Activated CD4-positive, alpha-beta memory T cell treated with anti-CD3 and anti-CD28 coated beads for 36 hours (primary cell): Measurements from ENCODE around the gene RTN4RL2. TPM values are rescaled to one million over a fixed set of nuclear protein-coding genes. Genes with fewer than 3 reads are reported as not detected.
A peak's percentile ranks its signal among the peaks of the same experiment; 100 is the strongest.

Source experiments
- CTCF ChIA-PET: fragments of 350-600 bp; sonication (Branson Sonifier 250); formaldehyde crosslinking; loops from one replicate; lab custom pipeline; 2021; ENCODE audit warnings: antibody characterized with exemption, inconsistent platforms; lab: Charles Lee
- POLR2A ChIA-PET: fragments of 350-600 bp; sonication (Branson Sonifier 250); formaldehyde crosslinking; loops from one replicate; lab custom pipeline; 2021; ENCODE audit warnings: antibody characterized with exemption; lab: Charles Lee
- DNase-seq: peaks from one replicate; pipeline ENCODE4 v3.0.0-alpha.2; 2020
- H3K27ac Mint-ChIP-seq: one replicate; pipeline ENCODE4 v1.8.0; 2021; ENCODE audit warnings: mixed read lengths
- H3K27me3 Mint-ChIP-seq: one replicate; pipeline ENCODE4 v1.8.0; 2021; ENCODE audit warnings: mixed read lengths
- H3K36me3 Mint-ChIP-seq: one replicate; pipeline ENCODE4 v1.8.0; 2021; ENCODE audit warnings: mixed read lengths
- H3K4me1 Mint-ChIP-seq: one replicate; pipeline ENCODE4 v1.8.0; 2021; ENCODE audit warnings: low read depth, mixed read lengths
- H3K4me3 Mint-ChIP-seq: one replicate; pipeline ENCODE4 v1.8.0; 2021; ENCODE audit warnings: mild to moderate bottlenecking, mixed read lengths
- H3K9me3 Mint-ChIP-seq: one replicate; pipeline ENCODE4 v1.8.0; 2021; ENCODE audit warnings: mixed read lengths
- intact Hi-C: fragments of 100-400 bp; cut with micrococcal nuclease; formaldehyde crosslinking; loops from one replicate; pipeline ENCODE4 v1.15.1; 2023
- total RNA-seq, 2 experiments: library from RNA; stranded (reverse); gene quantifications; one replicate each; pipeline ENCODE4 v1.2.3, GENCODE V29; 2021

RTN4RL2 gene
- total RNA-seq, 2 experiments from 2014 or later, result 0.36 to 0.51 TPM

DNA sequence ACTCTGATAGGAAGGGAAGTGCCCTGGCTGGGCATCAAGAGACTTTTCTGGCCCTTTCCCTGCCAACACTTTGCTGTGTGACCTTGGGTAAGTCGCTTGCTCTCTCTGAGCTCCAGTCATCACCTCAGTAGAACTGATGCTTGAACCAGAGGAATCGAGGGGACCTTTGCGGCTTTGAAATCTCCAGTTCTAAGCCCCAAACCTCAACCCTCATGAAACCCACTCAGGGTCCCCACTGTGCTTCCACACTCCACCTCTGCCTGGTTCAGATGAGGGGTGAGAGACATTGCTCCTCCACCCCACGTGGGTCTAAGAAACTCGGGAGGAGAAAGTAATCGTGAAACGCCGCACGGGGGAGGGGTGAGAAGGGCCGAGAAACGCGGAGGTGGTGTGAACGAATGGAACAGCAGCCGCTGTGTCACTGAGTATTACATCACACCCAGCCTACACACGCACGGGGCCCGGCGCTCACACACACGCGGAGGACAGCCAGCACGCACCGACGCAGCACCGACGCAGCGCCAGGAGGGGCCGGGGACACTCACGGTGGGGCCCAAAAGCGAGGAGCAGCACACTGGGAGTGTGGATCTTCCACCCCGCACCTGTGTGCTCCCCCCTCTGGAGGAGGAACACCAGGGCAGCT is 4.3 kb downstream of the RTN4RL2 start:
- DNase-seq, result no peak
- Mint-ChIP-seq H3K4me1 (peaks cover 6% of the 10 kb centered on the region), H3K4me3 (no peak overlapping the region), H3K9me3 (no peaks in the 10 kb centered on the region), H3K27ac (no peak overlapping the region), H3K36me3 (no peaks in the 10 kb centered on the region), H3K27me3 (peaks cover 19% of the 10 kb centered on the region)
- POLR2A ChIA-PET, result interaction anchor here (1.0 kb wide), 1 partner anchor 126 kb away, joined by 3 read pairs; no protein-coding TSS in a partner anchor
- CTCF ChIA-PET, result interaction anchor here (0.8 to 1.6 kb wide), 4 partner anchors 16 to 177 kb away, joined by 3 to 5 read pairs (median 3); no protein-coding TSS in a partner anchor
- intact Hi-C loops, result no loop called here

DNA sequence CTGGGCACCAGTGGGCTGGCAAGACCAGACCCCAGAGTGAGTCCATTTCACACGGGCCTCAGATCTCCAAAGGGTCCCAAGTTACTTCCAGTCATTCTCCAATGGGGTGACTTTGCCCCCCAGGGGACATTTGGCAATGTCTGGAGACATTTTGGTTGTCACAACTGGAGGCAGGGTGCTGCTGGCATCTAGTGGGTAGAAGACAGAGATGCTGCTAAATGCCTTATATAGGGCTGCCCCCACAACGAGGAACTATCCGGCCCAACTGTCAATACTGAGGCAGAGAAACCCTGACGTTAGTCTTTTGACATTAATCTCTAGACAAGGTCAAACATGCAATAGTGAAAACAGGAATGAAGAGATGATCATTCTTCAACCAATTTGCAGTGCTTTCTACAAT is 6.4 kb downstream of the RTN4RL2 start:
- DNase-seq, result no peak
- Mint-ChIP-seq H3K4me3 (no peak overlapping the region), H3K27ac (no peak overlapping the region), H3K4me1 (no peaks in the 10 kb centered on the region), H3K36me3 (no peaks in the 10 kb centered on the region), H3K9me3 (no peaks in the 10 kb centered on the region), H3K27me3 (peaks cover 6% of the 10 kb centered on the region)
- ChIA-PET CTCF (interaction anchor here (1.3 kb wide), 2 partner anchors 10 to 17 kb away, joined by 5 to 6 read pairs; no protein-coding TSS in a partner anchor), POLR2A (no interaction called here)
- intact Hi-C loops, result no loop called here

DNA sequence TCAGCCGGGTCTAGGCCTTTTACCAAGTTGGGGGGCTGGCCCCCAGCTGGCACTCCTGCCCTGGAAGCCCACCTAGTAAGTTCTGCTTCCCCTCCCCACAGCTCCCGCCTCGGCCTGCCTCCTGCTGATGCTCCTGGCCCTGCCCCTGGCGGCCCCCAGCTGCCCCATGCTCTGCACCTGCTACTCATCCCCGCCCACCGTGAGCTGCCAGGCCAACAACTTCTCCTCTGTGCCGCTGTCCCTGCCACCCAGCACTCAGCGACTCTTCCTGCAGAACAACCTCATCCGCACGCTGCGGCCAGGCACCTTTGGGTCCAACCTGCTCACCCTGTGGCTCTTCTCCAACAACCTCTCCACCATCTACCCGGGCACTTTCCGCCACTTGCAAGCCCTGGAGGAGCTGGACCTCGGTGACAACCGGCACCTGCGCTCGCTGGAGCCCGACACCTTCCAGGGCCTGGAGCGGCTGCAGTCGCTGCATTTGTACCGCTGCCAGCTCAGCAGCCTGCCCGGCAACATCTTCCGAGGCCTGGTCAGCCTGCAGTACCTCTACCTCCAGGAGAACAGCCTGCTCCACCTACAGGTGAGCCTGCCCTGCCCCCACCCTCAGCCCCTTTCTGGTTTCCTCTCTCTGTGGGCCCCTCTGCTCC is 7.3 kb downstream of the RTN4RL2 start:
- Mint-ChIP-seq H3K36me3 (no peaks in the 10 kb centered on the region), H3K9me3 (no peaks in the 10 kb centered on the region), H3K4me1 (no peaks in the 10 kb centered on the region), H3K27ac (no peak overlapping the region), H3K4me3 (no peak overlapping the region), H3K27me3 (no peaks in the 10 kb centered on the region)
- ChIA-PET POLR2A (no interaction called here), CTCF (interaction anchor here (0.7 to 1.2 kb wide), 3 partner anchors 11 to 72 kb away, joined by 3 to 4 read pairs (median 3); no protein-coding TSS in a partner anchor)
- DNase-seq, result no peak
- intact Hi-C loops, result no loop called here

DNA sequence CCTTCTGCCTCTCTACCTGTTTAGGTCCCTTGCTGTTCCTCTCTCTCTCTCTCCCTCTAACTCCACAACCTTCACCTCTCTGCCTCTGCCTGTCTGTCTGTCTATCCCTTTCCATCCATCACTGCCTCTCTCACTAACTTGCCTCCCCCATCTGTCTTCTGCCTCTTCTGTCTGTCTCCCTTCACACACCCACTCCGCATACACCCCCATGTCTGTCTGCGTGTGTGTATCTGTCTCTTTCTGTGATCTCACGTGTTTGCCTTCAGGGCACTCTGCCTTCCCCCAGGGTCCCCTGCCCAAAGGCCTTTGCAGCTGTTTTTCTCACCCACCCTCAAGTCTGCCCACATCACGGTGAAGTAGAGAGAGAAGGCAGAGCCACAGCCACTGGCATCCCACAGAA is 7.9 kb downstream of the RTN4RL2 start:
- no peak for DNase-seq
- H3K36me3 Mint-ChIP-seq, result no peaks in the 10 kb centered on the region
- no peaks in the 10 kb centered on the region for H3K4me1 Mint-ChIP-seq
- no peaks in the 10 kb centered on the region for H3K9me3 Mint-ChIP-seq
- no peak overlapping the region for H3K4me3 Mint-ChIP-seq
- H3K27ac Mint-ChIP-seq, result no peak overlapping the region
- ChIA-PET POLR2A (no interaction called here), CTCF (interaction anchor here (0.7 to 1.2 kb wide), 3 partner anchors 12 to 73 kb away, joined by 3 to 4 read pairs (median 3); no protein-coding TSS in a partner anchor)
- intact Hi-C loops, result no loop called here
- no peaks in the 10 kb centered on the region for H3K27me3 Mint-ChIP-seq

DNA sequence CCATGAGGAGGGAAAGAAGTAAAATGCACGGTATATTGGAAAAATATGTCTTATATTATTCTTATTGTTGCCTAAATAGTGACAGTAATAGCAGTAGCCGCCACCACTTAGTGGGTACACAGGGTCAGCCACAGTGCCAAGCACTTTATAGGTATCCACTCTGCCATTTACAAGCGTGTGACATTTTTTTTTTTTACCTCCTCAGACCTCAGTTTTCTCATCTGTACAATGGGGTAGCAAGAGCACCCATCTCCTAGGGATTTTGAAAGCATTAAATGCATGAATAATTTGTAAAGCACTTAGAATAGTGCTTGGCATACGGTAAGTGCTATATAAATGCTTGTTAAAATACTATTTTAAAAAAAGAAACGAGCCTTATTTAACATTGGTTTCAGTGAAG is 8.9 kb downstream of the RTN4RL2 start:
- Mint-ChIP-seq H3K36me3 (no peaks in the 10 kb centered on the region), H3K4me3 (no peak overlapping the region), H3K4me1 (peaks cover 5% of the 10 kb centered on the region), H3K27me3 (peaks cover 2% of the 10 kb centered on the region), H3K9me3 (no peaks in the 10 kb centered on the region), H3K27ac (no peak overlapping the region)
- intact Hi-C loops, result no loop called here
- POLR2A ChIA-PET, result no interaction called here
- CTCF ChIA-PET, result interaction anchor here (2.2 kb wide), 1 partner anchor 12 kb away, joined by 13 read pairs; no protein-coding TSS in a partner anchor
- DNase-seq, result no peak

DNA sequence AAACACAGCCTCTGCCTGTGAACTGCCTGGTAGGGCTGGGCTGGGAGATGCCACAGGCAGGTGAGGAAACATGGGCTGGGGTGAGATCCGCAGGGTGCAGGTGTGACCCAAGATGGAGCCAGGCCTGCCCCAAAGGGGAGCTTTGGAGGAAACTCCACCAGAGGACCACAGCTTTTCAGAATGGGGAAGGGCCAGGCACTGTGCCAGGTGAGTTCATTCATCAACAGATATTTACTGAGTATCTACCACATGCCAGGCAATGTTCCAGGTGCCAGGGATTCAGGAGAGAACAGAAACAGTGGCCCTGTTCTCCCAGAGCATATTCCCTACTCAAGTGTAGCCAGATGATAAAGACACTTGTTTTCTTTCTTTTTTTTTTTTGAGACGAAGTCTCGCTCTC is 11.2 kb downstream of the RTN4RL2 start:
- no peak overlapping the region for H3K27ac Mint-ChIP-seq
- POLR2A ChIA-PET, result no interaction called here
- H3K9me3 Mint-ChIP-seq, result no peaks in the 10 kb centered on the region
- H3K36me3 Mint-ChIP-seq, result no peaks in the 10 kb centered on the region
- DNase-seq, result no peak
- CTCF ChIA-PET, result interaction anchor here (0.7 to 4.0 kb wide), 3 partner anchors 13 to 21 kb away, joined by 3 to 55 read pairs (median 13); partner anchors contain the start of gene RTN4RL2
- intact Hi-C loops, result no loop called here
- no peak overlapping the region for H3K4me3 Mint-ChIP-seq
- peaks cover 19% of the 10 kb centered on the region for H3K4me1 Mint-ChIP-seq
- peaks cover 9% of the 10 kb centered on the region for H3K27me3 Mint-ChIP-seq

DNA sequence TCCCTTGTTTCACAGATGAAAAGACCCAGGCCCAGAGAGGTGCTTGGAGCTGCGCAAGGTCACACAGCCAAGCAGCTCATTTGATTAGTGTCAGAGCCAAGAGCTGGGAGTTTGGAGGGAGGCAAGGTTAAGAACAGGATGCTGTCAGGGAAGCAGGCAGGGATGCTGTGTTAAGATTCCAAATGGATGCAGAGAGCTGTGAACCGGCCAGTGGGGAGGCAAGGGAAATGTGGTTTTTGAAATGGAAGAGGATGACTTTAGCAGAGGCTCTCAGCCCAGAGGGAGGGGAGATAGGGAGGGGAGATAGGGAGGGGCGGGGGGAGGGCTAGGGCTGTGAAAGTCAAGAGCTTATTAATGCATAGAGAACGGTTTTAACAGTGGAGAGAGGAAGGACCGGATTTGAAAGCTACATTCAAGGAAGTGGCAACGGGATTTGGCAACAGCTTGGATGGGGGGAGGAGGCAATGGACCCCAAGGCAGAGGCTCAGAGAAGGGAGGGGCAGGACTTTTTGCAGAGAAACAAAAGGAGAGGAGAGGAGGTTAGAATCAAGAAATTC is 13.0 kb downstream of the RTN4RL2 start:
- intact Hi-C loops, result no loop called here
- POLR2A ChIA-PET, result interaction anchor here (1.0 kb wide), 1 partner anchor 13 kb away, joined by 3 read pairs; the partner anchor contains the start of gene RTN4RL2
- CTCF ChIA-PET, result interaction anchor here (0.8 to 4.0 kb wide), 8 partner anchors 8 to 123 kb away, joined by 3 to 55 read pairs (median 6); partner anchors contain the start of gene RTN4RL2
- Mint-ChIP-seq H3K4me3 (no peak overlapping the region), H3K27me3 (peaks cover 11% of the 10 kb centered on the region), H3K27ac (no peak overlapping the region), H3K9me3 (no peaks in the 10 kb centered on the region), H3K4me1 (peaks cover 22% of the 10 kb centered on the region), H3K36me3 (no peaks in the 10 kb centered on the region)
- no peak for DNase-seq

DNA sequence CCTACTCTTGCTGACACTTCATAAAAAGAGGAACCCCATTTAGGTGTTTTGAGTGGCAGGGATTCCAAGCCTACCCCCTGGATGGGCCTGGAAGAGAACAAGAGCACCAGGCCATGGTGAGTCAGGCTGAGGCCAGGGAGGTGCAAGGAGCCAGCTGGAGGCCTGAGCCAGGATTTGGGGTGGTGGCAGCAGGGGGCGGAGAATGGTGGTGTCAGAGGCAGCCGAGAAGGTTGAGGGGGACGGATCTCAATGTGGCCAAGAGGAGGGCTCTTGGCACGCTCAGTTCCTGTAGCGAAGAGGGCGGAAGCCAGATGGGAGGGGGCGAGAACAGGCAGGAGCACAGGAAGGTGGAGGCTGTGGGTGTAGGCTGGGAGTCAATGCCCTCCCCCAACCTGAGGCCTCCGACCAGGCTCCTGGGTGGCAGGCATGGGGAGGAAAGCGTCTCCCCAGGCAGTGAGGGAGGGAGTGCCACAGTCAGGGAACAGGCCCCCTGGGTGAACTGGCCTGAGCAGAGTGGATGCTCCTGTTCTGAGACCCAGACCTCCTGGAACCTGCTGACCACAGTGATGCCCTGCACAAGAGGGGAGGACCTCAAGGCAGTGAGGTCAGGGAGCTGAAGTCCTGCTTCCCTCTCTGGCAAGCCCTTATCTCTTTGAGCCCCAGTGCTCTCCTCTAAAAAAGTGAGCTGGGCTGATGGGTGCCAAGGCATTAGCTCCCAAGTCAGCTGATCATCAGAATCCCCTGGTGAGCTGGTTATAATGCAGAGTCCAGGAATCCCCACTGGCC is 13.9 kb downstream of the RTN4RL2 start:
- Mint-ChIP-seq H3K4me3 (no peak overlapping the region), H3K27ac (peak overlapping the region; percentile 20), H3K27me3 (peaks cover 11% of the 10 kb centered on the region), H3K36me3 (no peaks in the 10 kb centered on the region), H3K9me3 (no peaks in the 10 kb centered on the region), H3K4me1 (peaks cover 22% of the 10 kb centered on the region)
- ChIA-PET CTCF (interaction anchor here (1.0 to 4.0 kb wide), 7 partner anchors 9 to 167 kb away, joined by 3 to 55 read pairs (median 6); partner anchors contain the start of gene RTN4RL2), POLR2A (interaction anchor here (1.1 kb wide), 1 partner anchor 14 kb away, joined by 3 read pairs; the partner anchor contains the start of gene RTN4RL2)
- intact Hi-C loops, result no loop called here
- DNase-seq, result peak; percentile 53

DNA sequence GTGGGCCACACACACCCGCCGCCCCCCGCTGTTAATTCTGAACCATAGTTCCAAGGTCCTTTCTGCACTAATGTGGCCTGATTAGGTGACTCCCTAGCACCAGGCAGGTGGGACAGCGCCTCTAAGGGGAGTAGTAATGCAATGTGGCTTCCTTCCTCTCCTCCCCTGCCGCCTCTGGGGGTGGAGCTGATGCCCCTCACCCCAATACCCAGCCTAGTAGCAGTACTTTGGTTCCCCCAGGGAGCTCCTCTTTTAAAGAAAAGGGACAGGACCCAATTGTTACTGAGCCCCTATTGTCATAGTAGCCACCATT is 14.4 kb downstream of the RTN4RL2 start:
- H3K9me3 Mint-ChIP-seq, result no peaks in the 10 kb centered on the region
- H3K27ac Mint-ChIP-seq, result no peak overlapping the region
- H3K27me3 Mint-ChIP-seq, result peaks cover 11% of the 10 kb centered on the region
- ChIA-PET POLR2A (interaction anchor here (1.1 kb wide), 1 partner anchor 15 kb away, joined by 3 read pairs; the partner anchor contains the start of gene RTN4RL2), CTCF (interaction anchor here (1.0 to 4.0 kb wide), 5 partner anchors 8 to 167 kb away, joined by 3 to 55 read pairs (median 6); partner anchors contain the start of gene RTN4RL2)
- H3K4me1 Mint-ChIP-seq, result peaks cover 22% of the 10 kb centered on the region
- intact Hi-C loops, result no loop called here
- no peak overlapping the region for H3K4me3 Mint-ChIP-seq
- no peaks in the 10 kb centered on the region for H3K36me3 Mint-ChIP-seq
- DNase-seq, result no peak

DNA sequence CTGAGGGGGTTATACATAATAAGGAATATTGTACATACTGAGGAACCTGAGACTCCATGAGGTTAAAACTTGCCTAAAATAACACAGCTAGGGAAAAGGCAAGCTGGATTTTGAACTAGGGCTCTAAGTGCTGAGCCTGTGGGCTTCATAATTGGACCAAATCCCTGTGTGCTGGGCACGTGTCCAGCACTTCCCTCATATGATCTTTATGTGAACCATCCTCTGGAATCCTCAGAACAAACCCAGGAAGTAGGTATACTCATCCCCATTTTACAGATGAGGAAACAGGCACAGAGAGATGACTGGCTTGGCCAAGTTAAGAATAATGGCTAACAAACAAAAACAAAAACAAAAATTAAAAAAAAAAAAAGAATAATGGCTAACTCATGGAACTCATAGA is 14.9 kb downstream of the RTN4RL2 start:
- CTCF ChIA-PET, result interaction anchor here (1.0 to 4.0 kb wide), 5 partner anchors 8 to 166 kb away, joined by 3 to 55 read pairs (median 6); partner anchors contain the start of gene RTN4RL2
- Mint-ChIP-seq H3K4me1 (peaks cover 22% of the 10 kb centered on the region), H3K27me3 (peaks cover 11% of the 10 kb centered on the region)

DNA sequence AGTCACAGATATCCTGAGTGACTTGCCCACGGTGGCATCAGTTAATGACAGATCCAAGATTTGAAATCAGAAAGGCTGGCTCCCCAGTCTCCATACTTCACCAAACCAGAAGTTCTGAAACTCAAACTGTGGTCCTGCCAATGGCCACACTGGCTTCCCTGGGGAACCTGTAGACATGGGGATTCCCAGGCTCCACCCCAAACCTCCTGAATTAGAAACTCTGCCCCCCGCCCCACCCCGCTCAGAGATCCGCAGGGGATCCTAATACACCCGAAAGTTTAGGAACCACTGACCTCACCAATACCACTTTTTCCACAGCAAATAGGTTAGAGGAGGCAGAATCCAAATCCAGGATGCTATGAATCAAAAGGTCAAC is 15.3 kb downstream of the RTN4RL2 start:
- no peak for DNase-seq
- POLR2A ChIA-PET, result no interaction called here
- Mint-ChIP-seq H3K9me3 (no peaks in the 10 kb centered on the region), H3K4me3 (peak overlapping the region; percentile 46), H3K4me1 (peaks cover 22% of the 10 kb centered on the region), H3K27ac (no peak overlapping the region), H3K36me3 (no peaks in the 10 kb centered on the region), H3K27me3 (peaks cover 11% of the 10 kb centered on the region)
- intact Hi-C loops, result no loop called here
- CTCF ChIA-PET, result interaction anchor here (1.0 to 9.0 kb wide), 6 partner anchors 17 to 129 kb away, joined by 3 to 185 read pairs (median 26); partner anchors contain the start of gene RTN4RL2

More for the DNA sequence above, 14.9 kb downstream of the RTN4RL2 start:
- no peaks in the 10 kb centered on the region for H3K36me3 Mint-ChIP-seq
- no peaks in the 10 kb centered on the region for H3K9me3 Mint-ChIP-seq
- intact Hi-C loops, result no loop called here
- no peak for DNase-seq
- no peak overlapping the region for H3K4me3 Mint-ChIP-seq
- no peak overlapping the region for H3K27ac Mint-ChIP-seq
- POLR2A ChIA-PET, result interaction anchor here (1.1 kb wide), 1 partner anchor 15 kb away, joined by 3 read pairs; the partner anchor contains the start of gene RTN4RL2
